Karpas-422 (cell line): ENCODE measurements around the gene RELCH. TPM values are rescaled to one million over a fixed set of nuclear protein-coding genes. Genes with fewer than 3 reads are reported as not detected.

ENCODE experiments used
- DNase-seq: peaks from one replicate; pipeline ENCODE4 v3.0.0-alpha.2; 2015
- H2AFZ ChIP-seq: fragments of 200-600 bp; sonication (generic); 2 replicates; pipeline ENCODE4 v1.6.1; 2014; ENCODE audit warnings: antibody characterized with exemption, low read length, mixed read lengths
- H3K27ac ChIP-seq: fragments of 200-600 bp; sonication (generic); 2 replicates; pipeline ENCODE4 v1.5.1; 2014; ENCODE audit warnings: mild to moderate bottlenecking, low read length, moderate library complexity
- H3K27me3 ChIP-seq: fragments of 200-600 bp; sonication (generic); 2 replicates; pipeline ENCODE4 v1.6.1; 2014; ENCODE audit warnings: low read length, mixed read lengths
- H3K36me3 ChIP-seq: fragments of 200-600 bp; sonication (generic); 2 replicates; pipeline ENCODE4 v1.6.1; 2014; ENCODE audit warnings: low read length, mixed read lengths; ENCODE audit not compliant: insufficient read depth
- H3K4me1 ChIP-seq: fragments of 200-600 bp; sonication (generic); 2 replicates; pipeline ENCODE4 v1.6.1; 2014; ENCODE audit warnings: mild to moderate bottlenecking, low read length, mixed read lengths
- H3K4me2 ChIP-seq: fragments of 200-600 bp; sonication (generic); 2 replicates; pipeline ENCODE4 v1.6.1; 2014; ENCODE audit warnings: low read length, low read depth, mild to moderate bottlenecking; ENCODE audit not compliant: poor library complexity, severe bottlenecking
- H3K4me3 ChIP-seq: fragments of 200-600 bp; sonication (generic); 2 replicates; pipeline ENCODE4 v1.5.1; 2014; ENCODE audit warnings: mild to moderate bottlenecking, antibody characterized with exemption, low read length, mixed read lengths
- H3K79me2 ChIP-seq: fragments of 200-600 bp; sonication (generic); 2 replicates; pipeline ENCODE4 v1.6.1; 2014; ENCODE audit warnings: mild to moderate bottlenecking, low read length, mixed read lengths
- H3K9ac ChIP-seq: fragments of 200-600 bp; sonication (generic); 2 replicates; pipeline ENCODE4 v1.6.0; 2014; ENCODE audit warnings: low read length
- H3K9me2 ChIP-seq: fragments of 200-600 bp; sonication (generic), shearing (Covaris generic); replicated peaks from 2 replicates; pipeline ENCODE4 v1.6.0; 2014; ENCODE audit warnings: mild to moderate bottlenecking, low read length, moderate library complexity; ENCODE audit not compliant: insufficient read depth
- H3K9me3 ChIP-seq: fragments of 300-700, 200-600 bp; sonication (generic); 2 replicates; pipeline ENCODE4 v1.6.1; 2014; ENCODE audit warnings: low read length, mixed read lengths
- H4K20me1 ChIP-seq: fragments of 200-600 bp; sonication (generic); 2 replicates; pipeline ENCODE4 v1.6.1; 2014; ENCODE audit warnings: mild to moderate bottlenecking, antibody characterized with exemption, low read length, low read depth; ENCODE audit not compliant: insufficient read depth
- total RNA-seq: library from RNA; depleted of rRNA; stranded (reverse); fragments of >200 nt; shearing (Covaris generic); gene quantifications from 2 replicates; pipeline ENCODE4 v1.2.3, GENCODE V29; 2014; ENCODE audit warnings: low replicate concordance

Gene RELCH
- total RNA-seq, 1 experiment from 2014 or later, result 91.9 TPM

GRCh38 chr18:62318228-62319180 is 131.4 kb downstream of the RELCH start:
- Histone ChIP-seq H2AFZ (no peak overlapping the region), H3K9ac (no peak overlapping the region), H3K27me3 (no peaks in the 10 kb centered on the region), H3K4me1 (peaks cover 5% of the 10 kb centered on the region; the same call in 1 of the 2 replicates), H3K4me2 (no peak overlapping the region), H3K4me3 (no peak overlapping the region), H3K9me3 (no peaks in the 10 kb centered on the region), H3K36me3 (no peaks in the 10 kb centered on the region), H3K79me2 (no peaks in the 10 kb centered on the region), H3K9me2 (no peaks in the 10 kb centered on the region), H4K20me1 (no peaks in the 10 kb centered on the region), H3K27ac (no peak overlapping the region)
- DNase-seq, result no peak

GRCh38 chr18:62321201-62321600 is 134.1 kb downstream of the RELCH start:
- no peaks in the 10 kb centered on the region for H3K27me3 ChIP-seq
- DNase-seq, result no peak

GRCh38 chr18:62323483-62324180 is 136.6 kb downstream of the RELCH start:
- Histone ChIP-seq H3K79me2 (no peaks in the 10 kb centered on the region), H3K9me3 (no peaks in the 10 kb centered on the region), H2AFZ (no peak overlapping the region), H3K4me1 (peaks cover 25% of the 10 kb centered on the region), H3K4me2 (peak overlapping the region; percentile 49), H3K36me3 (no peaks in the 10 kb centered on the region), H3K9ac (no peak overlapping the region), H3K4me3 (no peak overlapping the region), H3K27ac (no peak overlapping the region), H3K9me2 (no peaks in the 10 kb centered on the region), H3K27me3 (no peaks in the 10 kb centered on the region), H4K20me1 (no peaks in the 10 kb centered on the region)
- no peak for DNase-seq

More at GRCh38 chr18:62321201-62321600, 134.1 kb downstream of the RELCH start:
- Histone ChIP-seq H3K4me2 (no peak overlapping the region), H3K9me2 (no peaks in the 10 kb centered on the region), H3K36me3 (no peaks in the 10 kb centered on the region), H3K4me1 (peaks cover 25% of the 10 kb centered on the region), H3K4me3 (no peak overlapping the region), H4K20me1 (no peaks in the 10 kb centered on the region), H3K9me3 (no peaks in the 10 kb centered on the region), H3K9ac (no peak overlapping the region), H3K79me2 (no peaks in the 10 kb centered on the region), H2AFZ (no peak overlapping the region), H3K27ac (no peak overlapping the region)

- Histone ChIP-seq H3K27me3 (no peaks in the 10 kb centered on the region), H3K79me2 (no peaks in the 10 kb centered on the region), H3K4me2 (peak overlapping the region; percentile 49), H4K20me1 (no peaks in the 10 kb centered on the region), H3K9ac (no peak overlapping the region), H3K36me3 (no peaks in the 10 kb centered on the region), H3K9me3 (no peaks in the 10 kb centered on the region), H3K27ac (no peak overlapping the region), H3K4me3 (peak overlapping the region; percentile 36; the same call in 1 of the 2 replicates), H3K9me2 (no peaks in the 10 kb centered on the region), H2AFZ (no peak overlapping the region), H3K4me1 (peaks cover 25% of the 10 kb centered on the region)
- no peak for DNase-seq
Observed at GRCh38 chr18:62324181-62324828, 137.2 kb downstream of the RELCH start.

GRCh38 chr18:62324917-62325805 is 138.1 kb downstream of the RELCH start, which contains the start of gene TNFRSF11A:
TSS of gene TNFRSF11A (plus strand) at chr18:62325310. CDS start at chr18:62325353, 43 bp downstream.
- Histone ChIP-seq H3K4me3 (peak within 1 kb of the TSS; percentile 67), H3K4me1 (peaks cover 22% of the 10 kb centered on the region), H3K27ac (no peak within 1 kb of the TSS), H3K27me3 (no peaks in the 10 kb centered on the region), H2AFZ (no peak within 1 kb of the TSS; the same call in 1 of the 2 replicates), H3K9me2 (no peaks in the 10 kb centered on the region), H3K79me2 (no peaks in the 10 kb centered on the region), H3K9me3 (no peaks in the 10 kb centered on the region), H4K20me1 (no peaks in the 10 kb centered on the region), H3K36me3 (no peaks in the 10 kb centered on the region), H3K9ac (peak within 1 kb of the TSS; percentile 57), H3K4me2 (peak within 1 kb of the TSS; percentile 68)
- DNase-seq, result peak; percentile 87

- DNase-seq, result no peak
- H3K36me3 ChIP-seq, result no peaks in the 10 kb centered on the region
- no peaks in the 10 kb centered on the region for H3K79me2 ChIP-seq
- H2AFZ ChIP-seq, result no peak overlapping the region; the same call in 1 of the 2 replicates
- H3K4me2 ChIP-seq, result peak overlapping the region; percentile 68
- H4K20me1 ChIP-seq, result no peaks in the 10 kb centered on the region
- peak overlapping the region; percentile 67 for H3K4me3 ChIP-seq
- no peaks in the 10 kb centered on the region for H3K27me3 ChIP-seq
- no peak overlapping the region for H3K27ac ChIP-seq
- H3K9ac ChIP-seq, result peak overlapping the region; percentile 57
- no peaks in the 10 kb centered on the region for H3K9me3 ChIP-seq
- H3K4me1 ChIP-seq, result peaks cover 19% of the 10 kb centered on the region
- H3K9me2 ChIP-seq, result no peaks in the 10 kb centered on the region
Observed at GRCh38 chr18:62325806-62326645, 139.0 kb downstream of the RELCH start.
